HG02938 (cell line): ENCODE results near the gene TMEM234.

ENCODE experiments used
- ATAC-seq: cut with Tn5 transposase; IDR thresholded peaks from one replicate; pipeline ENCODE4 v1.9.1; 2021; ENCODE audit warnings: mild to moderate bottlenecking, moderate library complexity; ENCODE audit not compliant: unreplicated experiment

The TMEM234 gene

DNA sequence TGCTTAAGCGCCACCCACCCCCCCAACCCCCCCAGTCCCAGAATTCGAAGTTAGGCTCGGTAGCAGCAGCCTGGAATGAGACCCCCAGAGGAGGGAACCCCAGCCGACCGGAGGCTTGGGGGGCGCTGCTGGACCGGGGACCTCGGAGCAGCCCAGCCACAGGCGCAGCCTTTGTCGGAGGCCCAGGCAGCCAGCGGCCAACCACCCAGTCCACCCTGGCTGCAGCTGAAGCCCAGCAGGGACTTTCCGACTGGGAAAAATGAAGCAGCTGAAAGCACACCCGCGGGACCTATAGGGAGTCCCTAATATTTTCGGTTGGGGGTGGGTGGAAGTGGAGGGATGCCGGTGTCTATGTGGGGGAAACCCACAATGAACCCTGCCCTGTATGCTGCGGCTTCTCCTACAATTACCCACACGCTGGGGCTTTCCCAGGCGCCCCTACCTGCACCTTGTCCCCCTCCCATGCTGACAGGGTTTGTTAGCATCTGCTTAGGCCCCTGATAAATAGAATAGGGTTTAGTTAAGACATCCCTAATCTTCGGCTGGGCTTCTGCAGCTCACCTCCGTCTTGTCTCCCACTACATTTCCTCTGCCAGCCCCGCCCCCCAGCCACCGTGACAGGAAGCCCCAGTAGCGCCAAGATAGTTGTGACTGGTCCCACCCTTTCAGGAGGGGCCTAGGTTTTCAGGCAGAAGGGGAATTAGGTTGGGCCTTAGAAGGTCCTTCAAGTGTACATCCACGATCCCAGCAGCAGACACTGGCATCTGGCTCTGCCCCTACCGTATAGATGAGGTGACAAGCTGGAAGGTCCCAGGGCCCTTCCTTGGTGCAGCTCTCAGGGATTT lies 20.9 kb downstream of the TMEM234 start:
- ATAC-seq, result peak; percentile 38

DNA sequence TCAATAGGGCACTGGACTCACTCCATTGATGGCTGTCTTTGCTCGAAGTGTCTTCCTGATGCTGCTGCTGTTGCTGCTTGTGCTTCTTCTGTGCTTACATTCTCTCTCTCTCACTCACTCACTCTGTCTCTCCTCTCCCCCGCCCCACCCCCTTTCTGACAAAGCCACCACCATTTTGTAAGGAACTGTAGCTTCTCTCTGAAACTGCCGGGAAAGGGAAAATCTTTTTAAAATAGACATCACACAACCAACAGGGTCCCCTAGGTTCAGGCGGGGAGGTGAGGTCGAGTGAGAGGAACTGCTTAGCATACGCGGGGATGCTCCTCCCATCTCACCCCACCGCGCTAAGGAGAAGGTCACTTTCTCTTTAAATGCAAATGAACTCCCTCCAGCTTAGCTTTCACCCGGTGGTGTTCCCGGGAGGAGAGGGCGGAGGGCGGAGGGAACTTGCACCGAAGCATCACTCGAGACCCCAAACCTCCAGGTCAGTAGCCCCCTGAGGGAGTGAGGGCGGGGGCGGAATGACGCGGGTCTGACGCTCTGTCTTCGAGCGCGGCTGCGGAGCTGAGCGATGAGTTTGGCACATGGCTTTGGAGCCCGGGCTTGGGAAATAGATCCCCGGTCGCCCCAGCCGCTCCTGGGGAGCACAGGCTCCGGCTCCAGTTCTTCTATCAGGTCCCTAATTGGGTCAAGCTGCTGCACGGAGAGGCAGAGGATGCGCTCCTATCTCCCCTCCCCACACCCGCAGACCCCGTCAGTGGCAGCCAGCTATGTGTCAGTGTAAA lies 21.7 kb downstream of the TMEM234 start, which contains the start of gene CCDC28B:
Gene CCDC28B, plus strand, starts transcription at position 370 of the 785 bp plus-strand sequence. CDS start 1,341 bp downstream, outside the sequence.
- no peak for ATAC-seq

DNA sequence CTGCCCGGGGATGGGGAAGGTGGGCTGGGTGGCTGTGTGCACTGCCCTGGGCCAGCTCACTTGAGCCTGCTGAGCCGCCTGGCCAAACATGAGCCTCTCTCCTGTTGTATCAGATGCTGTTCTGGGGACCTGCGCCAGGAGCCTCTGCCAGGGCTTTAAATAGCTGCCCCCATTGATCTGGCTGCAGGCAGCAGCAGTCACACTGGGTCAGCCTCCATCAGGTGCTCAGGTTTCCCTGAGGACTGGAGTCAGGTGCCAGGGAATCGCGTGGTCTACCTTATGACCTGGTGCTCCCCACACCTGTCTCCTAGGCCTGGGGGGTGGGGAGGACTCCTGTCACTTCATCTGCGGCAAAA lies 22.5 kb downstream of the TMEM234 start:
- ATAC-seq, result no peak

DNA sequence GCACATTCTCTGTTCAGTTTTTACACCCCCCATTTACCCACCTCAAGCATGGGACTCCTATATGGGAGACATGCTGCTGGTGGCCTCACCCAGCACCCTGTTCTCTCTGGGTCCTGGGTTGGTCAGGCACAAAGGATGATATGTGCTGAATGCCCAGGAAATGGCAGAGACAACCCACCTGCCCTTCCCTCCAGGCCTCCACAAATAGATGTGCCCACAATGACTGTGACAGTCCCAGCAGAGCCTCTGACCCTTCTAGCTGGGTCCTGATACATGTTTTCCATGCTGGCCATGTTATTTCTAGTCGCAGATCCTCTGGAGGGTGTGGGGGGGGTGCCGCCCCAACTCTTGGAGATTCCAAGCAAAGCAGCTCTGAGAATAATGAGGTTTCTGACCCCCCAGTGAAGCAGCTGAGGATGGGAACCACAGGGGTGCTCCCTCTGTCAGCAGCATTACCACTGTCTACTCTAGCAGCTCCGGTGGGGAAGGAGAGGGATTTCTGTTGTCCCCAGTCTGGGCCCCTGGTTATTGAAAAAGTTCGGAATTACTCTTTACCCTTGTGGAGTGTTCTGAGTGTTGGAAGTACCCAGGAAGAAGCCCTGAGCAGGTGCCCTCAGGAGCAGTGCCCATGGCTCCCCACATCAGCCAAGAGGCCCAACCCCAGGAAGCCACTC lies 23.0 kb downstream of the TMEM234 start:
- ATAC-seq, result no peak

DNA sequence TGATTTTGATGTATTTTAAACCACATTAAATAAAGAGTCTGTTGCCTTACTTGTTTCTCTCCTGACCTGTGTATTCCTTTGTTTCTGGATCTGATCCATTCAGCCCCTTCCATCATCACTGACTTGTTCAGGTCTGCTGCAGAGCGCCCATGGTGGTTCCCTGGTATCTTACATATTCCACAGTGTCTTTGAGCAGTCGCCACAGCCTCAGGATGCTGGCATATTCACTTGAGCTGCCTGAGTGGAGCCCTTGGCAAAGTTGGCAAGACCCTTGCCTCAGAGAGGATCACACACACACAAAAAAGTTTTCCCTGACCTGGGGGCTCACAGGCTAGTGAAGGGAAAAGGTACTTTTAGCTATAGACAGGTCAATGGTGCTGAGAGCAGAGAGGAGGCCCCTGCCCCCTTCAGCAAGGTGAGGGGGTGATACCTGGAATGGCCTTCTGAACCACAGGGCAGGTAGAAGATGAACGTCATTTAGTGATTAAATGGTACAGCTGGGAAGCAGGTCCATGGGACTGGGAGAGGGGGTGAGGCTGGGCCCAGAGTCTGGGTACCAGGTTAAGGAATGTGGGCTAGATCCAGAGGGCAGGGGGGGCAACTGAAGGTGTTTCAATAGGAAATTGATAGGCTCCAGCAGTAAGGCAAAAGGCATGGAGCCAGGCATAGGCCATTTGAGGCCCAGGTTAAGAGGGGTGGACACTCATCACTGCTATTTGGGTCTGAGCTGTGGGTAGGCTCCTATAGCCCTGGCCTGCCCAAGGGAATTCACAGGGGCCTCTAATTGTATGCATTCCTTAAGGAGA lies 23.7 kb downstream of the TMEM234 start:
- ATAC-seq, result no peak

DNA sequence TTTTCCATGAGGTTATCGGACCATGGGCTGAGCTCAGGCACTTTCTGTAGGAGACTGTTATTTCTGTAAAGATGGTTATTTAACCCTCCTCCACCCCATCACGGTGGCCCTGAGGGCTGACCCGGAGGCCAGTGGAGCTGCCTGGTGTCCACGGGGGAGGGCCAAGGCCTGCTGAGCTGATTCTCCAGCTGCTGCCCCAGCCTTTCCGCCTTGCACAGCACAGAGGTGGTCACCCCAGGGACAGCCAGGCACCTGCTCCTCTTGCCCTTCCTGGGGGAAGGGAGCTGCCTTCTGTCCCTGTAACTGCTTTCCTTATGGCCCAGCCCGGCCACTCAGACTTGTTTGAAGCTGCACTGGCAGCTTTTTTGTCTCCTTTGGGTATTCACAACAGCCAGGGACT lies 24.3 kb downstream of the TMEM234 start:
- no peak for ATAC-seq

DNA sequence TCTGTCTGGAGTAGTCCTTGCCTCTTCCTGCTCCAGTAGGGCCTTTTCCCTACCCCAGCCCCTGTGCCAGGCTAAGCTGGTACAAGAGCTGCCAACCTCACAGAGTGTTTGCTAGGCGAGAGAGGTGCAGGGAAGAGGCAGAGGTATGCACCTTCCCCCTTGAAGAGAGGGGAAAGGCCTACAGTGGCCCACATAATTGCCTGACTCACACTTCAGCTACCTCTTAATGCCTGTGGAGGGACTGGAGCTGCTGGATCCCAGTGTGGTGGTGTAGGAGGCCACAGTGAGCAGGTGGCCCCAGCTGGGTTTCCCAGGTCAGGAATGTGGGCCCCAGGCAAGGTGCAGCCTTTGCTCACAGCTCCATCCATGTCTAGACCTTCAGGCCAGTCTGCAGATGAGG lies 25.1 kb downstream of the TMEM234 start:
- ATAC-seq, result no peak

DNA sequence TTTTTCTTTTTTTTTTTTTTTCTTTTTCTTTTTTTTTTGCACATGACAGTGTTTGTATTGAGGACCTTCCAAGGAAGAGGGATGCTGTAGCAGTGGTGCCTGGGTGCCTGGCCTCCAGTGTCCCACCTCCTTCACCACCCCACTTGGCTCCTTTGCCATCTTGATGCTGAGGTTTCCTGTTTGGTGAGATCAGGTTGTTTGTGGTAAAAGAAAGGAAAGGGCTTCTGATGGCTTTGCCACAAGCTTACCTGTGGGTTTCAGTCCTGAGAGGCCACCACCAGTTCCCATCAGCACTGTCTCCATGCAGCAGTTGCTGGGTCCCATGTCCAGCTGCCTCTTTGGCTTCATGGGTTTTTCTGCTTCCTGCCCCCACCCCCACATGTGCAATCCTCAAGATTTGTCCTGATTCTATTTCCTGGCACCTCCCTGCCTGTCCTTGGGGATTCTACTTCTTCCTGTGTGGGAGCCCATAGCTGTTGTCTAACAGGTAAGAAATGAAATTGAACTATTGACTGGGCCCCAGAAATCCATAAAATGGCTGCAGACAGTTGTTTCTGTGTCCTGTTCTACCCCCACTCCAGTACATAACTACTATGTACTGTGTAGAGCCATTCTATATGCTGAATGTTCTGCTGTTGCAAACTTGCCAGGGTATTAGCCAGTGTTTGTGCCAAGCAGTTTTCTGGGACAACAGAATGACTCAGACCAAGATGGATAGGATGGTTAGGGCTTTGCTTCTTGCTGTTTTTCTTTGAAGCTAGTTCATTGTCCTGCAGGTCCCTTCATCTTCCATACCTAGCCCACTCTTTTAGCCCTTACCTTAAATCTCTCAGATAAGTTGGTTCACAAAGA lies 26.0 kb downstream of the TMEM234 start:
- no peak for ATAC-seq

DNA sequence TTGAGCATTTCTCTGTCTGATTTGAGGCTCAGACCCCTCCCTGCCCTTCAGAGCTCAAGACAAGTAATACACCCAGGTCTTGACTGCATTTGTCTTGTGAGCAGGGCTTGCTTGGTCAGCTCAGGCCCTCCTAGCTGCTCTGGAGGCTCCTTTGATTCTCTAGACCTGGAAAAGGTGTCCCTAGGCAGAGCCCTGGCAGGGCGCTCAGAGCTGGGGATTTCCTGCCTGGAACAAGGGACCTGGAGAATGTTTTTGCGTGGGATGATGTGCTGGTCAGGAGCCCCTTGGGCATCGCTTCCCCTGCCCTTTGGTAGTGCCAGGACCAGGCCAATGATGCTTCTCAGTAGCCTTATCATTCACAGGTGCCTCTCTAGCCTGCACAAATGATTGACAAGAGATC lies 26.6 kb downstream of the TMEM234 start:
- no peak for ATAC-seq

DNA sequence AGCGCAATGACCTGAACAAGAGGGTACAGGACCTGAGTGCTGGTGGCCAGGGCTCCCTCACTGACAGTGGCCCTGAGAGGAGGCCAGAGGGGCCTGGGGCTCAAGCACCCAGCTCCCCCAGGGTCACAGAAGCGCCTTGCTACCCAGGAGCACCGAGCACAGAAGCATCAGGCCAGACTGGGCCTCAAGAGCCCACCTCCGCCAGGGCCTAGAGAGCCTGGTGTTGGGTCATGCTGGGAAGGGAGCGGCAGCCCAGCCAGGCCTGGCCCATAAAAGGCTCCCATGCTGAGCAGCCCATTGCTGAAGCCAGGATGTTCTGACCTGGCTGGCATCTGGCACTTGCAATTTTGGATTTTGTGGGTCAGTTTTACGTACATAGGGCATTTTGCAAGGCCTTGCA lies 27.2 kb downstream of the TMEM234 start:
- ATAC-seq, result no peak

DNA sequence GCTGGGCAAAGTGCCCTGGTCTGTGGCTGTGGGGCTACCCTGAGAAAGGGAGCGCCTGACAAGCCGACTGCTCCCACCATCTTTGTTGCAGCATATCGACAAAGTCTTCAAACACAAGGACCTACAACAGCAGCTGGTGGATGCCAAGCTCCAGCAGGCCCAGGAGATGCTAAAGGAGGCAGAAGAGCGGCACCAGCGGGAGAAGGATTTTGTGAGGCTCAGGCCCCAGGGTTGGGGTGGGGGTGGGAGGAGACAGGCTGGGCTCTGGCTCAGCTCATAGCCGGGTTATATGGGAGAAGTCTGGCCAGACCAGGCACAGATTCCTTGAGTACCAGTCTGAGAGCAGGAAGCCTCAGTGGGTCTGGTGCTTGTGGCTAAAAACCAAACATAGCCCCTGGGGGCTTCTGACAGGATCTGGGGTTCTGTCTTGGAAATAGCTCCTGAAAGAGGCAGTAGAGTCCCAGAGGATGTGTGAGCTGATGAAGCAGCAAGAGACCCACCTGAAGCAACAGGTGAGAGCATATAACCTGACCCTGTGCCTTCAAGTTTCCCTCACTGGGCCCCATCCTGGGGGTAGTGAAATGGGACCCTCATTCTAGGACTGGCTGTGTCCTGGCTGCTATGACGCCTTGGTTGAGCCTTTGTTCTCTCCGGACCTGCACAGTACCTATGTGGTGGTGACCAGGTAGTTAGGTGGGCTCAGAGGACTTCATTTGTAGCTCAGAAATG lies 29.8 kb downstream of the TMEM234 start:
- ATAC-seq, result no peak

DNA sequence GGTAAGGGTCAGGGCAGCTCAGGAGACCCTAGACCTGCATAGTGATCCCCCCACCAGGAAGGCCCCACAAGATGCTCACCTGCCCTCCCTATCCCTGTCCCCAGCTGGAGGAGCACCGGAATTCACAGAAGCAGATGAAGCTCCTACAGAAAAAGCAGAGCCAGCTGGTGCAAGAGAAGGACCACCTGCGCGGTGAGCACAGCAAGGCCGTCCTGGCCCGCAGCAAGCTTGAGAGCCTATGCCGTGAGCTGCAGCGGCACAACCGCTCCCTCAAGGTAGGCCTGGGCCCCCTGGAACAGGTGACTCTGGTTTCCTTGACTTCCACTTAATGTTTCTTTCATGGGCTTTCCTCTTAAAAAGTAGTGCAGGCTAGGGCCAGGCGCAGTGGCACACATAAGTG lies 34.3 kb downstream of the TMEM234 start:
- ATAC-seq, result no peak

DNA sequence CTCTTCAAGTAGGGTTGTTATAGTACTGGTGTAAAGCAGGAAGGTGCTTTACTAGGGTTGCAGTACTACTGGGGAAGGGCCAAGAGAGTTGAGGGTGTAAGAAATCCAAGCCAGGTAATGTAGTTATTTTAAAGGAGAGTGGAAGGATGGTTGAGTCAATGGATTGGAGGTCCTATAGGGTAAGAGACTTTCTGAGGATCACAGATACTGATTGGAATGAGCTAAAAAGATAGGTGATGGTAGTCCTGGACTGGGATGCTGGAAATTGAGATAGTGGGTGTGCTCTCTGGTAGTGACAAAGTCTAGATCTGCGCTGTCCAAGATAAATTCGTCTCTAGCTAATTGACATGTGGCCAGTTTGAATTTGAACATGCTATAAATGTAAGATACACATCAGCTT lies 35.7 kb downstream of the TMEM234 start:
- no peak for ATAC-seq

DNA sequence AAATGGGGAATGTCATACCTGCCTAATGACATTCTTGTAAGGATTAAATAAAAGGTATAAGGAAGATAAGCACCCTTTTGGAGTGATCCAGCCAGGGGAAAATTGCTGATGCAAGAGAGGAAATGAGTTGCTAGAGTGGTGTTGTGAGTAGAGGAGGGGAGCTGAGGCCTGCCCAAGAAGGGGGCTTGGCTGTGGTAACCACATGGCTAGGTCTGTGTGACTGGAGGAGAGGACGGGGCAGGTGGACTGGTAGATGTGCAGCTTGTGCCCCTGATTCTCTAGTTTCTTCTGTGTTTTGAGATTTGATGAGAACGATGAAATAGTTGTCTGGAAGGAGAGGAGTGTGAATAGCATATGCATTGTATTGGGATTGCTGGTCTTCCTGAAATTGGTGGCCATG lies 36.1 kb downstream of the TMEM234 start:
- ATAC-seq, result no peak

DNA sequence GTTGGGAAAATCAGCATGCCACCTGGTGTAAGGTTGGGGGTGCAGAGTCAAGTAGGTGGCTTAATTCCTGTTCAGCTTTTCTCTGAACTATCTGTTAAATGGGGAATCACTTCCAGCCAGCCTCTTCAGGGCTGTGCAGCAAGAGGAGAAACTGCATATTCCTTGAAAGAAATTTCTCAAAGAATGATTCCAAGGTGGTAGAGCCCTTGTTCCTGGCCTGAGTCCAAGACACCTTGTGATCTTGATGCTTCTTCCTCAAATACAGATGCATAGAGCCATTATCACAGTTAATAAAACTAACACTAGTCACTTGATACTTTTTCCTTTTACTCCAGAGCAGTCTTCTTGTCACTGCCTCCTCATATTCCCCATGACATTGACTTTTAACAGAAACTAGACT lies 37.5 kb downstream of the TMEM234 start:
- ATAC-seq, result no peak

DNA sequence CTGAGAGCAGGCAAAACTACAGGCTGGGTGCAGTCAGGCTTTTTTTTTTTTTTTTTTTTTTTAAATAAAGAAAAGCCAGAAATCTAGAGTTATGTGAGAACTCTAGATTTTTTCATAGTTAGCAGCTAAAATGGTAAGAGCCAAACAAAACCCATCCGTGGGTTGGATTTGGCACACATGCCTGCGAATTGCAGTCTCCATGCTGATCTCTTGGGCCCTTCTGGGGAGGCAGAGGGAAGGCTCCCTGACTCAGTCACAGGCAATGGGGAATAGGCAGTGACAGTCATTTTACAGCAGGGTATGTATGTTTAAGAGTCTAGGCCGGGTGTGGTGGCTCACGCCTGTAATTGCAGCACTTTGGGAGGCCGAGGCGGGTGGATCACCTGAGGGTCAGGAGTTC lies 40.1 kb downstream of the TMEM234 start:
- ATAC-seq, result no peak

DNA sequence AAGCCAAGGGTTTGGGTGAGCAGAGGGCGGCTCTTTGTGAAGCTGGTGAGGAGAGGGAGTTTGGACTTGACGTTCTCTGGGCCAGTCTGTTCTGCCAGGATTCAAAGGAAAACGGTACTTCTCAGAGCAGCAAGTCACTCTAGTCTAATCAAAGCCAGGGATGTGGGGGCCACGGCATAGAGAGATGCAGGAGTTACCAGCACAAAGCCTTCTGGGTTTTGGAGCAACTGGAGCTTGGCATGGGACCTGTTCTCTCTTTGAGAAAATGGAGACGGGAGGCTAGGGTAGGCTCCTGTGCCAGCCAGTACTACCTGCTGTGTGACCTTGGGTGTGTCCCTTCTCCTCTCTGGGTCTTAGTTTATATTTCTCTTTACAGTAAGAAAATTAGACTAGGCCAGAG lies 40.6 kb downstream of the TMEM234 start:
- ATAC-seq, result no peak

DNA sequence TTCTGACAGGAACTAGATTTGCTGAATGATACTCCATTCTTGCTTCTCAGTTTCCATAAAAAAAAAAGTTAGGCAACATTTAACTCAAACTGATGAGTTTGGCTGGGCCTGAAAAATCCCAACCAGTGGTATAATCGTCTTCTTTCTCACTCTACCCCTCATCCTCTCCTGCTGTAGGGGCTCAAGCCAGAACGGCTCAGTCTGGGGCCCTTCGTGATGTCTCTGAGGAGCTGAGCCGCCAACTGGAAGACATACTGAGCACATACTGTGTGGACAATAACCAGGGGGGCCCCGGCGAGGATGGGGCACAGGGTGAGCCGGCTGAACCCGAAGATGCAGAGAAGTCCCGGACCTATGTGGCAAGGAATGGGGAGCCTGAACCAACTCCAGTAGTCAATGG lies 41.1 kb downstream of the TMEM234 start:
- ATAC-seq, result no peak
